BE2C (cell line): ENCODE measurements around the gene HDAC10.
A peak's percentile ranks its signal among the peaks of the same experiment; 100 is the strongest.

Experiments
- DNase-seq: peaks from one replicate; pipeline ENCODE4 v3.0.0-alpha.2; 2020
- H3K27me3 ChIP-seq: fragments of 250-450 bp; sonication (Bioruptor Pico); 2 replicates; pipeline ENCODE4 v1.5.1; 2020; ENCODE audit warnings: mild to moderate bottlenecking
- H3K36me3 ChIP-seq: fragments of 250-450 bp; sonication (Bioruptor Pico); 2 replicates; pipeline ENCODE4 v1.5.1; 2020; ENCODE audit warnings: mild to moderate bottlenecking
- H3K4me1 ChIP-seq: fragments of 250-450 bp; sonication (Bioruptor Pico); 2 replicates; pipeline ENCODE4 v1.5.1; 2020
- H3K4me3 ChIP-seq: 2 replicates; pipeline ENCODE4 v1.5.1; 2011; ENCODE audit warnings: low read depth, low read length
- H3K9me3 ChIP-seq: fragments of 250-450 bp; sonication (Bioruptor Pico); 2 replicates; pipeline ENCODE4 v1.5.1; 2020
- CTCF ChIP-seq: IDR thresholded peaks from 2 replicates; pipeline ENCODE4 v1.5.1; 2012; ENCODE audit warnings: mild to moderate bottlenecking, low read depth, low read length

The HDAC10 gene

GRCh38 chr22:50298266-50298637, 47.2 kb upstream of the HDAC10 start:
- no peaks in the 10 kb centered on the region for H3K27me3 ChIP-seq
- TF ChIP-seq CTCF = no peak
- H3K4me1 ChIP-seq = peaks cover 50% of the 10 kb centered on the region
- peaks cover 12% of the 10 kb centered on the region for H3K36me3 ChIP-seq
- DNase-seq = no peak
- H3K4me3 ChIP-seq = no peak overlapping the region
- no peaks in the 10 kb centered on the region for H3K9me3 ChIP-seq

- Histone ChIP-seq H3K36me3 (peaks cover 11% of the 10 kb centered on the region), H3K4me3 (no peak overlapping the region), H3K4me1 (peaks cover 53% of the 10 kb centered on the region), H3K9me3 (no peaks in the 10 kb centered on the region), H3K27me3 (no peaks in the 10 kb centered on the region)
- no peak for TF ChIP-seq CTCF
- DNase-seq = no peak
These were observed 46.6 kb upstream of the HDAC10 start for GRCh38 chr22:50297510-50298265.

GRCh38 chr22:50296658-50297490, 45.8 kb upstream of the HDAC10 start:
- Histone ChIP-seq H3K4me3 (no peak overlapping the region), H3K36me3 (peaks cover 11% of the 10 kb centered on the region), H3K27me3 (no peaks in the 10 kb centered on the region), H3K9me3 (no peaks in the 10 kb centered on the region), H3K4me1 (peaks cover 44% of the 10 kb centered on the region)
- no peak for DNase-seq
- no peak for TF ChIP-seq CTCF

- Histone ChIP-seq H3K9me3 (no peaks in the 10 kb centered on the region), H3K27me3 (no peaks in the 10 kb centered on the region), H3K4me1 (peaks cover 33% of the 10 kb centered on the region), H3K4me3 (no peak overlapping the region), H3K36me3 (peaks cover 25% of the 10 kb centered on the region)
- no peak for TF ChIP-seq CTCF
- no peak for DNase-seq
These were observed 43.2 kb upstream of the HDAC10 start for GRCh38 chr22:50294319-50294656.

GRCh38 chr22:50293441-50294318, 42.6 kb upstream of the HDAC10 start:
- Histone ChIP-seq H3K4me1 (peaks cover 31% of the 10 kb centered on the region), H3K27me3 (no peaks in the 10 kb centered on the region), H3K36me3 (peaks cover 31% of the 10 kb centered on the region), H3K4me3 (no peak overlapping the region), H3K9me3 (no peaks in the 10 kb centered on the region)
- DNase-seq = peak; percentile 62
- TF ChIP-seq CTCF = no peak
